ENCODE measurements around the gene NCR2. TPM values are rescaled to one million over a fixed set of nuclear protein-coding genes. Genes with fewer than 3 reads are reported as not detected.

NCR2 gene
- total and polyA plus RNA-seq, 10 donors, result not detected

GRCh38 chr6:41359617-41360313 is 24.4 kb downstream of the NCR2 start:
- peaks cover 0 to 45% (median 41%) of the 10 kb centered on the region in 8 donors for H3K9me3 ChIP-seq
- intact Hi-C loops (cut with DNase I; ENCODE audit: low total_unique reads), result no loop called here
- H3K4me3 ChIP-seq, result no peak overlapping the region
- TF ChIP-seq POLR2A (IDR thresholded peaks at IDR 0.05), result no peak
- no peak for TF ChIP-seq CTCF (IDR thresholded peaks at IDR 0.05 in 8 of 11, conservative IDR thresholded peaks at IDR 0.05 in 3 of 11)
- no peak for TF ChIP-seq POLR2AphosphoS5 (IDR thresholded peaks at IDR 0.05)
- whole genome bisulfite sequencing, 5 donors, result 75 to 85% (median 76%) methylated on average over 4 of the region's 4 CpGs
- H3K4me1 ChIP-seq, result no peaks in the 10 kb centered on the region
- H3K36me3 ChIP-seq, result no peaks in the 10 kb centered on the region
- no peak for DNase-seq
- H3K27ac ChIP-seq, result no peak overlapping the region
- H3K27me3 ChIP-seq (replicated peaks in 1 of 7), result peaks cover 0 to 26% (median 0%) of the 10 kb centered on the region in 7 donors

- peaks cover 0 to 31% (median 0%) of the 10 kb centered on the region in 7 donors for H3K27me3 ChIP-seq (replicated peaks in 1 of 7)
- WGBS, 5 donors, result 75 to 100% (median 79%) methylated on average over 1 to 2 of the region's 2 CpGs
- no peak for TF ChIP-seq POLR2AphosphoS5 (IDR thresholded peaks at IDR 0.05)
- TF ChIP-seq POLR2A (IDR thresholded peaks at IDR 0.05), result no peak
- TF ChIP-seq CTCF (IDR thresholded peaks at IDR 0.05 in 8 of 11, conservative IDR thresholded peaks at IDR 0.05 in 3 of 11), result no peak
- H3K9me3 ChIP-seq, result peaks cover 0 to 45% (median 41%) of the 10 kb centered on the region in 8 donors
- H3K4me1 ChIP-seq, result no peaks in the 10 kb centered on the region
- H3K4me3 ChIP-seq, result no peak overlapping the region
- intact Hi-C loops (cut with DNase I; ENCODE audit: low total_unique reads), result no loop called here
- no peaks in the 10 kb centered on the region for H3K36me3 ChIP-seq
- no peak overlapping the region for H3K27ac ChIP-seq
- no peak for DNase-seq
These were observed 24.9 kb downstream of the NCR2 start for GRCh38 chr6:41360314-41360685.

- no peak for DNase-seq
- peaks cover 0 to 84% (median 29%) of the 10 kb centered on the region in 7 donors for H3K27me3 ChIP-seq (replicated peaks in 1 of 7)
- peaks cover 0 to 17% (median 14%) of the 10 kb centered on the region in 8 donors for H3K9me3 ChIP-seq
- 78 to 92% (median 84%) methylated on average over 7 of the region's 7 CpGs for WGBS, 5 donors
- intact Hi-C loops (cut with DNase I; ENCODE audit: low total_unique reads), result loop anchor here (5.0 kb wide), 1 partner anchor 316 kb away; no protein-coding TSS in a partner anchor
- H3K4me3 ChIP-seq, result no peak overlapping the region
- H3K36me3 ChIP-seq, result no peaks in the 10 kb centered on the region
- H3K27ac ChIP-seq, result no peak overlapping the region
- peaks cover 0 to 13% (median 6%) of the 10 kb centered on the region in 6 donors for H3K4me1 ChIP-seq
- no peak for TF ChIP-seq POLR2AphosphoS5 (IDR thresholded peaks at IDR 0.05)
- TF ChIP-seq POLR2A (IDR thresholded peaks at IDR 0.05), result no peak
- TF ChIP-seq CTCF (IDR thresholded peaks at IDR 0.05 in 8 of 11, conservative IDR thresholded peaks at IDR 0.05 in 3 of 11), result no peak
These were observed 30.7 kb downstream of the NCR2 start for GRCh38 chr6:41366150-41366549.

GRCh38 chr6:41367061-41367460 is 31.7 kb downstream of the NCR2 start:
- H3K9me3 ChIP-seq, result peaks cover 0 to 8% (median 5%) of the 10 kb centered on the region in 8 donors
- no peaks in the 10 kb centered on the region for H3K36me3 ChIP-seq
- peaks cover 5 to 22% (median 15%) of the 10 kb centered on the region in 6 donors for H3K4me1 ChIP-seq
- DNase-seq, result no peak
- no peak overlapping the region for H3K4me3 ChIP-seq
- peaks cover 0 to 87% (median 38%) of the 10 kb centered on the region in 7 donors for H3K27me3 ChIP-seq (replicated peaks in 1 of 7)
- 88 to 92% (median 89%) methylated on average over 3 of the region's 3 CpGs for WGBS, 5 donors
- TF ChIP-seq POLR2AphosphoS5 (IDR thresholded peaks at IDR 0.05) (no peak), CTCF (IDR thresholded peaks at IDR 0.05 in 8 of 11, conservative IDR thresholded peaks at IDR 0.05 in 3 of 11) (no peak), POLR2A (IDR thresholded peaks at IDR 0.05) (no peak)
- intact Hi-C loops (cut with DNase I; ENCODE audit: low total_unique reads), result loop anchor here (5.0 kb wide), 1 partner anchor 315 kb away; no protein-coding TSS in a partner anchor
- H3K27ac ChIP-seq, result no peak overlapping the region

Data from spleen (tissue), 11 donors.